ENCODE results near the gene KXD1.

The KXD1 gene

DNA sequence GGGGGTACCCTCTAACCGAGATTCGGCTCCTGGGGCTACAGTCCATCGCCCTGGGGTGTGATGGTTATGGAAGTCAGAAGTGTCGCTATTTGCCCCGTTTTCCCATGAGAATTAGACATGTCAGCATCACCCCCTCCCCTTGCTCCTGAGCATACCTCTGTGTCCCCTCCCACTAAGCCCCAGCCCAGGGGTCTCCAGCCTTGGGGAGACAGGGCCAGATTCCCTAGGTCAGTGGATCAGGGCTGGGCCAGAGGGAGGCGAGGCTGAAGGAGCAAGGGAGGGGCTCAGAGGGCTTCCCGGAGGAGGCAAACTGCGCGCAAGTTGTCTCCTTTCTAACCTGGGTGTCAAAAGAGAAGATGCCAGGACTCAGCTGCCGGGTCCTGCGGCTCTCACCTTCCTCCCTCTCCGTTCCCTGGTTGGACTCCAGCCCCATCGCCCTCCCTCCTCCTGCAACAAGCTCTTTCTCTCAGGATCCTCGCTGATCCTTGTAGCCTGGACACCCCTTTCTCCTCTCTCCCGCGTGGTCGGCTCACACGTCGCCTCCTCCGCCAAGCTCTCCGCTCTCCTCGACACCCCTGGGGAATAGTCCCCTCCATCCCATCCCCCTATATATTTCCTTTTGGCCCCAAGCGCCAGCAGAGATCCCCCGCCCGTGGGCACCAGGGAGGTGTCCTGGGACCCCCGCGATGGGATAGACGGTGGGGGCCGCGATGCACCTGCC, 54.5 kb downstream of the KXD1 start:
- DNase-seq (ENCODE audit: extremely low read depth in 1 of 2, low read depth in 1 of 2) = no peak

DNA sequence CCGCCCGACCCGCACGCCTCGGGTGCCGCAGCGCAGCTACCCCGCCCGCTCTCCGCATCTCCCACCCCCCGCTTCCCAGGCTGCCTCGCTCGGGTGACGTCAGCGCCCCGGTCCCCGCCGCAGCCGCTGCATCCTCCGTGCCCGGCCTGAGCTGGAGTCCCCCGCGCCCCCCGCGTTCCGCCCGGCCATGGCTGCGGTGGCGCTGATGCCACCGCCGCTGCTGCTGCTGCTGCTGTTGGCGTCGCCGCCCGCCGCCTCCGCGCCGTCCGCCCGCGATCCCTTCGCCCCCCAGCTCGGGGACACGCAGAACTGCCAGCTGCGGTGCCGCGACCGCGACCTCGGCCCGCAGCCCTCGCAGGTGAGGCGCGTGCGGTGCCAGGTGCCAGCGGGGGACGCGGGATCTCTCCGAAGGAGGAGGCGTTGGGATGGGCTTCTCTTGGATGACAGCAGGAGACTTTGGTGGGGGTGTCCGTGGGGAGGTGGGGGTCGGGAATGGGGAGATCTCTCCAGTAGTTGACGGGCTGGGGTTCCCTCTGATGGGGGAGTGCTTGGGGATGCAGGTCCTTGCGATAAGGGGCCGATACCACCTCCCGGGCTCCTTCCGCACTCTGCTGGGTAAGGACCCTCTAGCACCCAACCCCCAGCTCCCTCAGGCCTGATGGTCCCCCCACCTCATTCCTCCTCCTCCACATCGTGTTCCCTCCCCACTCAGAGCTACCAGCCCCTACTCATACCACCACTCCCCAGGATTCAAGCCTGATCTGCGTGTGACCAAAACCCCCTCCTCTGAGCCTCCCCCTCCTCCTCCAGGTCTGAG, 55.3 kb downstream of the KXD1 start, which contains the start of gene TMEM59L:
TSS of gene TMEM59L (plus strand) at position 99 of the 817 bp plus-strand sequence. CDS start at position 188, 89 bp downstream.
- DNase-seq (ENCODE audit: extremely low read depth in 1 of 2, low read depth in 1 of 2) = no peak

DNA sequence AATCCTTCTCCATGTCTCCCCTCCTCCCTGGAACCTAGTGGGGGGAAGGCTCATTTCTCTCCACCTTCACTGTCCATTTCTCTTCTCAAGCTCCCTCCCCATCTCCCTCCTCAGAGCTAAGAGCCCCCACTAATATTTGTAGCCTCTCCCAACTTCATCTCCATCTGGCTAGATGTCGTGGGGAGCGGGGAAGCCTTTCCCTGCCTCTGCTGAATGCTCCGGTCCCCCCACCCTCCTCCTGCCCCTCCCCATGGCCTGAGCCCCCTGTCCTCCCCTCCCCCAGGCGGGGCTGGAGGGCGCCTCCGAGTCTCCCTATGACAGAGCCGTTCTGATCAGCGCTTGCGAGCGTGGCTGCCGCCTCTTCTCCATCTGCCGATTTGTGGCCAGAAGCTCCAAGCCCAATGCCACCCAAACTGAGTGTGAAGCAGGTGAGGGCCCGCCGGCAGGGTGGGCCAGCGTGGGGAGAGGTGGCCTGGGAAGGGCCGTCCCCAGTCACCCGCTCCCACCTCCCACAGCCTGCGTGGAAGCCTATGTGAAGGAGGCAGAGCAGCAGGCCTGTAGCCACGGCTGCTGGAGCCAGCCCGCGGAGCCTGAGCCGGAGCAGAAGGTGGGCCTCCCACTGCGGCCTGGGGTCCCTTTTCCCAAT, 56.0 kb downstream of the KXD1 start:
- no peak for DNase-seq (ENCODE audit: extremely low read depth in 1 of 2, low read depth in 1 of 2)

DNA sequence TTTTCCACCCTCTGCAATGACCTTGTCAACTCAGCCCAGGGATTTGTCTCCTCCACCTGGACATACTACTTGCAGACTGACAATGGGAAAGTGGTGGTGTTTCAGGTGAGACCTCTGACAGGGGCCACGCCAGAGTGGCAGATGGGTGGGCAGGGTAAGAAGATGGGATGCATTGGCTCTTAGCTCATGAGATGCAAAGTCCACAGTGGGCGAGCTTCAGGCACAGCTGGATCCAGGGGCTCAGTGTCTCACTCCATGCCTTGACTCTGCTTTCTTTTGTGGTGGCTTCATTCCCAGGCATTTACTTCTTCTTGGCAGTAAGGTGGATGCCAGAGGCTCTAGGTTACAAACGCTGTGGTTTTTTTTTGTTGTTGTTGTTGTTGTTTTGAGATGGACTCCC, 58.4 kb downstream of the KXD1 start:
- no peak for DNase-seq (ENCODE audit: extremely low read depth in 1 of 2, low read depth in 1 of 2)

DNA sequence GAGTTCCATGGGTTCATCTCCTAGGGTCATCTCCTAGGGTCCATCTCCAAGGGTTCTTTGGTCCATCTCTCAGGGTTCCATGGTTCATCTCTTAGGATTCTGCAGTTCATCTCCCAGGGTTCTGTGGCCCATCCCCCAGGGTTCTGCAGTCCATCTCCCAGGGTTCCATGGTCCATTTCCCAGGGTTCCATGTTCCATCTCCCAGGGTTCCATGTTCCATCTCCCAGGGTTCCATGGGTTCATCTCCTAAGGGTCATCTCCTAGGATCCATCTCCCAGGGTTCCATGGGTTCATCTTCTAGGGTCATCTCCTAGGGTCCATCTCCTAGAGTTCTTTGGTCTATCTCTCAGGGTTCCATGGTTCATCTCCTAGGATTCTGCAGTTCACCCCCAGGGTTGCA, 59.9 kb downstream of the KXD1 start:
- DNase-seq (ENCODE audit: extremely low read depth in 1 of 2, low read depth in 1 of 2) = no peak

DNA sequence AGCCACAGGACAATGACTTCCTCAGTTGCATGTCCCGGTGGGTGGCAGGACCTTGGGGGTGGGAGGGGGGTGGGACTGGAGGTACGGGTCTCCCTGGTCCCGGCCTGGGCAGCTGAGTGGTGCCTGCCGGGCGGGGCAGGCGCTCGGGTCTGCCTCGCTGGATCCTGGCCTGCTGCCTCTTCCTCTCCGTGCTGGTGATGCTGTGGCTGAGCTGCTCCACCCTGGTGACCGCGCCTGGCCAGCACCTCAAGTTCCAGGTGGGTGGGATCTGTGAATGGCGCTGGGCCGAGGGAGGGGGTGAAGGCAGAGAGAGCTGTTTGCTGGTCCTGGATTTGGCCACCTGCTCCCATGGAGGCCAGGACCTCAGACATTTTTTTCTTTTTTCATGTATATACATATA, 60.6 kb downstream of the KXD1 start:
- no peak for DNase-seq (ENCODE audit: extremely low read depth in 1 of 2, low read depth in 1 of 2)

Data from activated CD8-positive, alpha-beta memory T cell treated with anti-CD3 and anti-CD28 coated beads for 1 hour (primary cell).